GF-D8 (cell line): Measurements from ENCODE around the gene RSF1.

Source experiments
- DNase-seq: peaks from one replicate; lab custom pipeline; 2025; lab: John Stamatoyannopoulos, UW

Gene RSF1

DNA sequence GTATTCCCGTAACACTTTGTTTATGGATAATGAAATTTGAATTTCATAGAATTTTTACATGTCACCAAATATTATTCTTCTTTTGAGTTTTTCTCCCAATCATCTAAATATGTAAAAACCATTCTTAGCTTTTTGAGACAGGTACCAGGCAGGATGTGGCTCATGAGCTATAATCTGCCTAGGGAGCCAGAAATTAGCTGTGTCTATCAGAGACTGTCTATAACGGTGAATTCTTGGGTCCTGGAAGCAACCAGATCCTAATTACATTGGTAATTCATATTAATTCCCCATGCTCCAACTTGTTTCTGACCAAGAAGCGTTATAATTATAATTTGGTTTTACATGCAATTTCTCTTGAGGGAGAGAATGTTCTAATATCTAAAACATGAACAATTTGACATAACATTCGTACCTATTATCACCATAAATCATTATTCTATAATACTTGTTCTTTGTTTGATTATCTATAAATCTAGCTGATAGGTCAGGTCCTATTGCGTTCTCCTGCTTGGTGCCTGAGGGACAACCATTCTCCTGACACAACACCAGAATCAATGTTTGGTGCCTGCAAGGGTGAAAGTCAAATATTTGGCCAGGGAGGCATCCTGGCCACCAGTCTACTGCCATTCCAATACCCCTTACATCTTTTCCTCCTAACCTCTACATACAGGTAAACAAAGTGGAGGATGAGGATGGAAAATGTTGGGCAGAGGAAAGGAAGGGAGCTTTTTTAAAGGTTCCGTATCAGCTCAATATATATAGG lies 69.9 kb downstream of the RSF1 start:
- DNase-seq, result no peak

DNA sequence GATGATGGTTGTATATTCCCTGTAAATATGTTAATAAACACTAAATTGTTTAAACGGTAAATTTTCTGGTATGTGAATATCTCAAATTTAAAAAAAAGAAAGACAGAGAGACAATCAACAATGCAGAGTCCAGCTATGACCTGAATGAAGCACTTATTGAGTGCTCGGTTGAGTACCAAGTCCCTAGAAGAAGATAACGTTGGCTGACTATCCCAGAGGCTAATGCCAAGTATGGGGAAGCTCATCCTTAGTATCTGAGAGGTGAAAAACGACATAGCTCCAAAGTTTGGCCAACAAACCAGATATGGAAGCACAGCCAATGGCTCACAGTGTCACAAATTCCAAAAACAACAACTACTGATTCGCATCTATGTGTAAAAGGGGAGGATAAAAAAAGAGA lies 71.3 kb downstream of the RSF1 start:
- no peak for DNase-seq

DNA sequence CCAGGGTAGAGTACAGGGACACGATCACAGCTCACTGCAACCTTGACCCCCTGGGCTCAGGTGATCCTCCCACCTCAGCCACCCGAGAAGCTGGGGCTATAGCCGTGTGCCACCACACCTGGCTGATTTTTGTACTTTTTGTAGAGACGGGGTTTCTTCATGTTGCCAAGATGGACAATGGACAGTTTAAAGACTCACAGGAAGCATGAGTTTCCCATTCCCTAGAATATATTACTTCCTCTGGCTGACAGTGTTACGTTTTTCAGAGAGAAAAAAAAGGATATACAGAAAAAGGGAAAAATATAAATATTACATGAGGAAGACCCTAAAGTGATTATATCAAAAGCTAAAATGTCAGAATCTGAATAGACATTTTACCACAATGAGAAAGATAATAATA lies 72.3 kb downstream of the RSF1 start:
- no peak for DNase-seq

DNA sequence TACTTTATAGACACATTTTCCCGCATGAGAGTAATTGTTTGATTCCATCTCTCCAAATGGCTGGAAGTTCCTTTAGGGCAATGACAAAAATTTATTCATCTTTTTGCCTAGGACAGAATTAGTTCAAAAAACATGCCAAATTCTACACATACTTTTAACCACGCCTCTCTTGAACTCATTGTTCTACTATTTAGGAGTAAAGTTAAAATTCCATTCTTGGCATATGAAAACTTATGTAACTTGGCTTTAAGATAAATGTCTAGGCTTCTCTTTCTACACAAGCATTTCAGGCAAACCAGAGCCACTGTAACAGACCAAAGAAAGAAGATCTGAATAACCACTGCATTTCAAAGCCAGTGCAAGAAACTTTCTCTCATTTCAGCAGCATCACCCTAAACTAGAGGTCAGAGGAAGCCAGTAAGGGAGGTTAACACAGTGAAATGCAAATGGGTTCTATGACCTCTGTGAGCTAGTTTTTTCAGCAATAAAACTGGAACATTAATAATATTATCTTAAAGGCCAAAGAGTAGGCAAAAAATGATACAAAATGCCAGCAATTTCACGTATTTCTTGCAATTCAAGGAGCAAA lies 73.0 kb downstream of the RSF1 start:
- DNase-seq, result no peak

DNA sequence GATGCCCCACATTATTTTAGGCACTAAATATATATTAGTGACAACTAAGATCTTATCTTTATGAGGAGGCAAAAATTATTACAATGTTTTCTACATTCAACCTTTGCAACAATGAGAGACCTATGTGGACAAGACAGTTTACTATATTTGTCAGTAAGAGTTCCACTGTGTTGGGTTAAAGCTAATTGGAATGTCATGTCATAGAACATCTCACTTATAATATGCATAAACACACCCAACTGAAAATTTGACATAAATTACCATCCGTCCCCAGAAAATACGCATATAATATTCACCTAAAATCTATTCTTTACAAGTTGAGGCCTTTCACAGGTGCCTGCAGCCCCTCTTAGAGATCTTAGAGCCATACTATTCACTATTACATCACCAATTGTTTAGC lies 84.0 kb downstream of the RSF1 start:
- no peak for DNase-seq

DNA sequence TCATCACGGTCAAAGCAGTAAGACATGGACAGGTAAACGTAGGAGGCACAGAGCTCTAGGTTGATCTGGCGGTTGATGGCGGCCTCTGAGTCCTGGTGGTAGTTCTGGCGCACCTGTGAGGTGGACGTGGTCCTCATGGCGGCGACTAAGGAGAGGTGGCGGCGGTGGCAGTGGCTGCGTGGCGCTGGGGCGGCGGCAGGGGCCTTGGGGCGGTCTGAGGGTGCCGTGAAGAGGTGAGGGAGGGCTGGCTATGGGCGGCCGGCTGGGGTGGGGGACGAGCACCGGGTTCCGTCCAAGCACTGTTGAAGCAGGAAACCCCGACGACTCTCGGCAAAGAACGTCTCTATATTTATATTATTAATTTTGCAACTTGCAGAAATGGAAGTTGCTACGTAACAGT lies 85.6 kb downstream of the RSF1 start:
- DNase-seq, result no peak

DNA sequence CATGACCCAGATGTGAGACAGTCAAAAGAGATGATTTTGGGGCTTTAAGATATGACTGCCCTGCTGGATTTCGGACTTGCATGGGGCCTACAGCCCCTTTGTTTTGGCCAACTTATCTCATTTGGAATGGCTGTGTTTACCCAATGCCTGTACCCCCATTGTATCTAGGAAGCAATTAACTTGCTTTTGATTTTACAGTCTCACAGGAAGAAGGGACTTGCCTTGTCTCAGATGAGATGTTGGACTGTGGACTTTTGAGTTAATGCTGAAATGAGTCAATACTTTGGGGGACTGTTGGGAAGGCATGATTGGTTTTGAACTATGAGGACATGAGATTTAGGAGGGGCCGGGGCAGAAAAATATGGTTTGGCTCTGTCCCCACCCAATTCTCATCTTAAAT lies 88.4 kb downstream of the RSF1 start:
- DNase-seq, result no peak

DNA sequence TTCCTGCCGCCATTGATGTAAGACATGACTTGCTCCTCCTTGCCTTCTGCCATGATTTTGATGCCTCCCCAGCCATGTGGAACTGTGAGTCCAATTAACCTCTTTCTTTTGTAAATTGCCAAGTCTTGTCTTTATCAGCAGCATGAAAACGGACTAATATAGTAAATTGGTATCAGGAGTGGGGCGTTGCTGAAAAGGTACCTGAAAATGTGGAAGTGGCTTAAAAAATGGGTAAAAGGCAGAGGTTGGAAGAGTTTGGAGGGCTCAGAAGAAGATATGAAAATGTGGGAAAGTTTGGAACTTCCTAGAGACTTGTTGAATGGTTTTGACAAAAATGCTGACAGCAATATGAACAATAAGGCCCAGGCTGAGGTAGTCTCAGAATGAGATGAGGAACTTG lies 89.7 kb downstream of the RSF1 start:
- DNase-seq, result no peak

DNA sequence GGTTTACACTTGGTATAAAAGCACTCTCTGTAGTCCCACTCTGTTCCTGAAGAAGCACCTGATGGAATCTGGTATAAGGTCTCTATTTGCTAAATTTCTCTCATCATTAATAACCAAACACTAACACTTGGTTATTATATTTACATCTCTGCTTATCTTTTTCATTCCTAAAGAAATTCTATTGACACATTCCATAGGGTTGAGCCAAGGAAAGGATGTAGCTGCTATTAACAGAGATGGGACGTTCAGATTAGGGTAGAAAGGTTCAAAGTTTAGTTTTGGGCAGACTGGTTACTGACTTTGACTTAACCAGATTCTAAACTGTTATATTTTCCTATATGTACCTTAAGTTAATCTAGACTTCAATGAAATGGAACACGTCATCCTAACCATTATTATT lies 91.5 kb downstream of the RSF1 start:
- no peak for DNase-seq

DNA sequence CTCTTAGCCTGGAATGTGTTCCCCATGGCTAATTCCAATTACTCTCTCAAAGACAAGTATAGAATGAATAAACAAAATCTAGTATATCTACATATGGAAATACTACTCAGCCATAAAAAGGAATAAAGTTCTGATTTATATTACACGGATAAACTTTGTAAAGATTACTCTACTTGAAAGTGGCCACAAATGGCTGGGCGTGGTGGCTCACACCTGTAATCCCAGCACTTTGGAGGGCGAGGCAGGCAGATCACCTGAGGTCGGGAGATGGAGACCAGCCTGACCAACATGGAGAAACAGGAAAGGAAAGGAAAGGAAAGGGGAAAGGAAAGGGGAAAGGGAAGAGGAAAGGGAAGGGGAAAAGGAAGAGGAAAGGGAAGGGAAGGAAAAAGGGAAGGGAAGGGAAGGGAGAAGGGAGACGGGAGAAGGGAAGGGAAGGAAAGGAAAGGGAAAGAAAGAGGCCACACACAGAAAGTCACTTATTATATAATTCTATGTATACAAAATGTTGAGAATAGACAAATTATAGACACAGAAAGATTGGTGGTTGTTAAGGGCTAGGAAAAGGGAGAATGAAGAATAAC lies 92.2 kb downstream of the RSF1 start:
- no peak for DNase-seq

DNA sequence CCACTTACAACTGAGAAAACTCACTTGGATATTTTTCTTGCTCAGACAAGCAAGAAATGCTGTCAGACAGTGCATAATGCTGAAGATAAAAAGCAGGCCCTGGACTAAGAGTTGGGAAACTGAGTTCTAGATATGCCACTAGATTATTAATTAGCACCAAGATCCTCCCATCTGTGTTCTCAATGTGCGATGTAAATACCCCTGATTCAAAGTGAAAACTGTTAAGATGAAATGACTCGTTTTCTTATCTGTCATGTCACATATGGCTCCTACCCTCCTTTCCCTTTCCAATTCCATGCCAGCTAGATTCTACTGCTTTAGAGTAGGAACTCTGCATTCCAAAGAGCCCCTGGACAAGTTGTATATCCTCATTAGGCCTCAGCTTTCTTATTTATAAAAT lies 94.0 kb downstream of the RSF1 start:
- DNase-seq, result no peak

DNA sequence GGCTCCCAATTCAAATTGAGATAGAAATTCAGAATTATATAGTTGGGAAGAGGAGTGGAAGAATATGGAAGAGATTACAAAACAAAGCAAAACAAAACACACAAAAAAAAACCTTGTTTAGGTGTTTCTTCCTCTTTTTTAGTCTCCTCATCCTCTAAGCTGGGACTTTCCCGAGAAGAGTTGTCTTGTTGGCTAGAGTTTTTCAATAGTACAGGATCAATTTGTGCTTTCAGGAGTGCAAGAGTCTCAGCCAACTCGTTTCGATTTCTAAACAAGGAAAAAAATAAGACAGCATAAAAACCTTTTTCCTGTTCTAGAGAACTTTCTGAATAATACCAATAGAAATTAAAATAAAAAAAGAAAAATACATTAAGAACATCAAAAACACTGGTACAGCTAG lies 95.1 kb downstream of the RSF1 start:
- DNase-seq, result no peak

DNA sequence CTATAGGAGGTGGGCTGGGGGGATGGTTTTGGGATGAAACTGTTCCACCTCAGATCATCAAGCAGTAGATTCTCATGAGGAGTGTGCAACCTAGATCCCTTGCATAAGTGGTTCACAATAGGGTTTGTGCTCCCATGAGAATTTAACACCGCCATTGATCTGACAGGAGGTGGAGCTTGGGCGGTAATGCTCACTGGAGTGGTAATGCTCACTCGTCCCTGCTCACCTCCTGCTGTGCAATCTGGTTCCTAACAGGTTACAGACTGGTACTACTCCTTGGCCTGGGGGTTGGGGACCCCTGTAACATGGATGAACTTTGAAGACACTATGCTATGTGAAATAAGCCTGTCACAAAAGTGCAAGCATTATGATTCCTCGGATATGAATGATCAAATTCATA lies 95.9 kb downstream of the RSF1 start:
- DNase-seq, result no peak

DNA sequence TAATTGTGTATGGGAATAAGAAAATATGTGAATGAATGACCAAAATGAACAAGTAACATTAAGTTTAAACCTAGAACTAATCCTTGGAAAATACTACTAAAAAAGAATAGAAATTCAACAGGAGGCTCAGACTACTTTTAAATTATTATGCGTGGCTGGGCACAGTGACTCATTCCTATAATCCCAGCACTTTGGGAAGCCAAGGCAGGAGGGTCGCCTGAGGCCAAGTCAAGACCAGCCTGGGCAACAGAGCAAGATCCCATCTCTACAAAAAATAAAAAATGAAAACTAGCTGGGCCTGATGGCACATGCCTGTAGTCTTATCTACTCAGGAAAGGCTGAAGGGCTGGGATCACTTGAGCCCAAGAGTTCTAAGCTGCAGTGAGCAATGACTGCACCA lies 97.5 kb downstream of the RSF1 start:
- DNase-seq, result no peak

DNA sequence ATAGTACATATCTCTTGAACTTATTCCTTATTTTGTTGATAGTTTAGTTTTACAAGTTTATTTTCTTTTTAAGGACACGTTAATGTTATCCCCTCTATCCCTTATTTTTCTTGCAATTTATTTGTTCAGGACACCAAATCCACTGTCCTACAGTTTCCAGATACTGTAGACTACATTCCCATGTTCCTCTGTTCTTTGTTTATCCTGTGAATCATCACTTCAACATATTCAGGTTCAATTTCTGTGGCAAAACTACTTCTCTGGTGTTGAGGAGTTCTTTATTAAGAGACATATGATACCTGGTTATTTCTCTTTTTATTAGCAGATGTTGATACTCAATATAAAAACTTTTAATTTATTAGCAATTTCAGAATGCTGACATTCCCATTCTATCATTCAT lies 110.2 kb downstream of the RSF1 start:
- no peak for DNase-seq

DNA sequence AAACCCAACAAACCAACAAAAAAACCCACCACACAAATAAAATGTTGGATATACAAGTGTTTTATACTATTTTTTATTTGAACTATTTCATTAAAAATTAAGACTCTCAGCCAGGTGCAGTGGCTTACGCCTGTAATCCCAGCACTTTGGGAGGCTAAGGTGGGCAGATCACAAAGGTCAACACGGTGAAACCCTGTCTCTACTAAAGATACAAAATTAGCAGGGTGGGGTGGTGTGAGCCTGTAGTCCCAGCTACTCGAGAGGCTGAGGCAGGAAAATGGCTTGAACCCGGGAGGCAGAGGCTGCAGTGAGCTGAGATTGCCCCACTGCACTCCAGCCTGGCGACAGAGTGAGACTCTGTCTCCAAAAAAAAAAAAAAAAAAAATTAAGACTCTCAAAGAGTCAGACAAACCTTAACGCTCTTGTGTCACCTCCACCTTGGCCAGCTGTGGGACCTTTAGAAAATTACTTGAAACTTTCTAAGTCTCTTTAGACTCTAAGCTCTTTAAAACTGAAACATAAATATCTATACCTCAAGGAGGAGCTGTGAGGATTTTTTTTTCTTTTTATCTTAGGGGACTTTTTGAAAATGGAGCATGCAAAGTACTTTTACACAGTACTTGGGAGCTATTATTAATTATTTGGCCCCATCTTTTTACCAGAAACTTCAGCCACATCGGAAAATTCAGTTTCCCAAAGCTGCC lies 114.5 kb downstream of the RSF1 start:
- DNase-seq, result no peak

DNA sequence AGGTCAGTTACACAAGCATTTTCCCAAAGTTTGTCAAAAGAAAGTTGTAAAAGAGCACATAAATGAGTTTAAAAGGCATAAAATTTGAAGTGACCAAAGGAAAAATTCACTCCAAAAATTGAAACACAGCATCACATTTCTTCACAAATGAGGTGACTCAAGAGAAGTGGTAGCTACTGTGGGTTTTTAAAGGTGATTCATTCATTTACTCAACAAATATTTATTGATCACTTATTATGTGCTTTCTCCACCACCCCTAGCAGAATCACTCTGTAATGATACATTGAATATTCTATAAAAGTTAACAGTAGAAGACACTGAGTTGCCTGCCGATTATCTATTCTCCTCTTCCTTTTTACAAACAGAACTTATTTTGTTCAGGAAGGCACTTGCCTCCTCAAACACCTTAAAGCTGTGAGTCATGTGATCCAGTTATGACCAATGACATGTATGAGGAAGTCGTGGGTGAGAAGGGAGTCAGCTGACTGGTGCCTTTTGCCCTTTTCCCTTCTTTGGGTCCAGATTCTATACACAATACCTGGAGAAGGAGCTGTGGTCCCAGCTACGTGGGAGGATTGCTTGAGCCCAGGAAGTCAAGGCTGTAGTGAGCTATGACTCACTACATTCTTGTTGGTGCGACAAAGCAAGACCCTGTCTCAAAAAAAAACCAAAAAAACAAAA lies 115.2 kb downstream of the RSF1 start:
- DNase-seq, result no peak

DNA sequence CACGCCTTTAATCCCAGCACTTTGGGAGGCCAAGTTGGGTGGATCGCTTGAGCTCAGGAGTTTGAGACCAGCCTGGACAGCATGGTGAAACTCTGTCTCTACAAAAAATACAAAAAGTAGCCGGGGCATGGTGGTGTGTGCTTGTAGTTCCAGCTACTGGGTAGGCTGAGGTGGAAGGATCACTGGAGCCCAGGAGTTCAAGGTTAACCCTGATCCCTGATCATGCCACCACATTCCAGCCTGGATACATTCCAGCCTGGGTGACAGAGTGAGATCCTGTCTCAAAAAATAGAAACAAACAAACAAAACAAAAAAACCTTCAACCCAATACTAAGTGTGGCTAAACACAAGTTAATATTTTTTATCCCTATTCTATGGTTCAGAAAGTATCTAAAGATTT lies 116.5 kb downstream of the RSF1 start:
- DNase-seq, result no peak

DNA sequence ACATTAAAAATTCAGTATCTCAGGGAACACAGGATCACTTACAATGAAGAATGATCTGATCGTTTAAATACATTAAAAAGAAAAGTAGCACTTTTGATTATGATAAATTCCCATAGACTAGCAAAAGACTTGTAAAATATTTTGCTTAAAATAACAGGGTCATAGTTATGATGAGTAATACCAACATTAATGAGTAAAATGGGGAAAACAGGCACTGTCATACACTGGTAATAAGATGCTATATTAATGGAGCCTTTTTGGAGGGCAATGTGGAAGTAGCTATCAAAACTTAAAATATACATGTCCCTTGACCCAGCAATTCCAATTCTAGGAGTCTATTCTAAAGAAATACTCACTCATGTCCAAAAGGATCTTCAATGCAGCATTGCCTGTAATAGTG lies 121.1 kb downstream of the RSF1 start:
- no peak for DNase-seq

DNA sequence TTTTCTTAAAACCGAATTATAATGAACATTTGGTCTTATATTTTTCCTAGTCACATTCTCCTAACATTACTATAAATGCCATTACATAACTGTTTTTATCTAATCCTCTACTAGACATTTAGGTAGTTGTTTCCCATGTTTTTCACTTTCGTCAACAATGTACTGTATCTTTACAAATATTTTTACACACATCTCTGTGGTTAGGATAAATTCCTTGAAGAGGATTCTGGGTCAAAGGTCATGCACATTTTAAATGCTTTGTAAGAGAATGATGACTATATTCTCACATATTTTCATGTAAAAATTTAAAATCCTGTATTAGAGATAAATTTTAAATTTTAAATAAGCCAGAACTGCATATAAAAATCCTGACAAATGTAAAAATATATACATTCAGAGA lies 121.6 kb downstream of the RSF1 start:
- DNase-seq, result no peak

DNA sequence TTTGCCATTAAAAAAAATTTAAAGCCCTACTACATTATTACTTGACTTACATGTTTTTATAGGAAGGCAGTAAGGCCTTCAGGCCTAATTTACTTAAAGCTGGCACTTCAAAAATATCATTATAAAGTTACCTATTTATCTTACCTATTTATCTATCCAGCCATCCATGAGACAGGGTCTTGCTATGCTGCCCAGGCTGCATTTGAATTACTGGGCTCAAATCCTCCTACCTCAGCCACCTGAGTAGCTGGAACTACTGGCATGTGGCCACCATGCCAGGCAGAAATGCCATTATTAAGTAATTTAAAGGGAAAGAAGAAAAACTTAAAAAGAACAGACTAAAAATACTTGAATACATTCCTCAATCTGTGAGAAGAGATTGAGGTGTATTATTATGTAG lies 122.7 kb downstream of the RSF1 start:
- no peak for DNase-seq

DNA sequence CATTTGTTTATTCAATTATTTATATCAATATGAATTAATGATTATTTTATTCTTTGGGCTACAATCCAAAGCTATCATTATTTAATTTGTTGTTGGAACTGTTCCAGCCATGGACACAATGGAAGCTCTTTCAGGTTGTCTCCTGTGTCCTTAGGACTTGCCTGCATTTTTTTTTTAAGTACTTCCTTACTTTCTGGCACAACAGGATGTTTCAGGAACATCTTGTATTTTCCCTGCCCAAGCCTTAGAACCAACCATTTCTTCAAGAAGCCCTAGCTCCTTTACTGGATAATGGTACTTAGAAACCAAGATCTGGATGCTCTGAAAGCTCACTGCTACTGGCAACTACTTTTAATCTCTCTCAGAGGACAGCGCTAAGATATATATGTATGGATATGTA lies 125.1 kb downstream of the RSF1 start:
- no peak for DNase-seq

DNA sequence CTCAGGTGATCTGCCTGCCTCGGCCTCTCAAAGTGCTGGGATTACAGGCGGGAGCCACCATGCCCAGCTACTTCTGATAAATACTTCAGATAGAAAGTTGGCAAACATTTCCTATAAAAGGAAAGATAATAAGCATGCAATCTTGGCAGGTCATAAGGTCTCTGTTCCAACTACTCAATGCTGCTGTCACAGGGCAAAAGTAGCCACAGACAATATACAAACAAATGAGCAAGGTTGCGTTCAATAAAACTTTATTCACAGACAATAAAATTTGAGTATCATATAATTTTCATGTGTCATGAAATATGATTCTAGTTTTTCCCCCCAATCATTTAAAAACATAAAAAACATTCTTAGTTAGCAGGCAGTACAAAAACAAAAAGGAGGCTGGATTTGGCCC lies 129.9 kb downstream of the RSF1 start:
- DNase-seq, result no peak
